ENCODE measurements around the gene HNRNPA0. TPM values are rescaled to one million over a fixed set of nuclear protein-coding genes. Genes with fewer than 3 reads are reported as not detected.

Gene HNRNPA0
- total RNA-seq, 4 donors from 2014 or later = 6.0 to 10.8 (median 9.0) TPM

DNA sequence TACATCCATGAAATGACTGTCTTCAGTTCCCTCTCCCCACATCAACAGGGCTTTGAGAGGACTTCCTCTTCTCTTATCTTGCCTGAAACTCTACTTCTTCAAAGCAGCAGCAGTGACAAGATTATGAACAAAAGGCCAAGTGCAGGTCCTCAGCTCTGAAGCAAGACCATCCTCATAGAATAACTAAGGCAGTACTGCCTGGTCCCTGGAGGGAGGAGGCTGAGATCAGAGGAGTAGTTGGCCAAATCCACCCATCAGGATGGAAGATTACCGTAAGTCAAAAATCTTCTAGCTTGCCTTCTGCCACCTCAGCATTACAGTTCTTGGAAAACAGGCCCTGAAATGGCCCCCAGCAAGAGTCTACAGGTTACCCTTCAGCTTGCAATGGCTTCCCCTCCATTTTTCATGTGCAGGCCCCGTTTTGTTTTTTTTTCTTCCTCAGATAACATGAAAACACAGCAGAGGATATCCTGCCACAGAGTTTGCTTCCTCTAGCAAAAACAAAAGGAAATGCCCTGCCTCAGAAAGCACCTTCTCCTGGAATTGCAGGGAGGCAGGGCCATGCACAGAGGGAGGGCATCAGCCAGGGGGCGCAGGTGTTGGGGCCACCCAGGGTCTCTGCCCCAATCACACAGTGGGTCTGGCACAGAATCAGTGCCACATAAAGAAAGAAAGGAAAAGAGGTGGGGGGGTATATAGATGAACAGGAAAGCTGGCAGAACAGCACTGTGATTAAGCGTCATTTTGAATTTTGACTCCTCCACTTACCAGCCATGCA lies 58.3 kb downstream of the HNRNPA0 start:
- WGBS, 2 donors (ENCODE audit: low coverage in 1 of 2) = 84 to 87% methylated on average over 3 to 4 of the region's 4 CpGs
- H3K36me3 ChIP-seq = no peaks in the 10 kb centered on the region
- H3K4me3 ChIP-seq = no peak overlapping the region
- no peaks in the 10 kb centered on the region for H3K9me3 ChIP-seq
- TF ChIP-seq EP300 (IDR thresholded peaks at IDR 0.05; ENCODE audit: low read depth) (no peak), POLR2A (IDR thresholded peaks at IDR 0.05) (no peak), POLR2AphosphoS5 (IDR thresholded peaks at IDR 0.05) (no peak)
- TF ChIP-seq, protein P1, sequence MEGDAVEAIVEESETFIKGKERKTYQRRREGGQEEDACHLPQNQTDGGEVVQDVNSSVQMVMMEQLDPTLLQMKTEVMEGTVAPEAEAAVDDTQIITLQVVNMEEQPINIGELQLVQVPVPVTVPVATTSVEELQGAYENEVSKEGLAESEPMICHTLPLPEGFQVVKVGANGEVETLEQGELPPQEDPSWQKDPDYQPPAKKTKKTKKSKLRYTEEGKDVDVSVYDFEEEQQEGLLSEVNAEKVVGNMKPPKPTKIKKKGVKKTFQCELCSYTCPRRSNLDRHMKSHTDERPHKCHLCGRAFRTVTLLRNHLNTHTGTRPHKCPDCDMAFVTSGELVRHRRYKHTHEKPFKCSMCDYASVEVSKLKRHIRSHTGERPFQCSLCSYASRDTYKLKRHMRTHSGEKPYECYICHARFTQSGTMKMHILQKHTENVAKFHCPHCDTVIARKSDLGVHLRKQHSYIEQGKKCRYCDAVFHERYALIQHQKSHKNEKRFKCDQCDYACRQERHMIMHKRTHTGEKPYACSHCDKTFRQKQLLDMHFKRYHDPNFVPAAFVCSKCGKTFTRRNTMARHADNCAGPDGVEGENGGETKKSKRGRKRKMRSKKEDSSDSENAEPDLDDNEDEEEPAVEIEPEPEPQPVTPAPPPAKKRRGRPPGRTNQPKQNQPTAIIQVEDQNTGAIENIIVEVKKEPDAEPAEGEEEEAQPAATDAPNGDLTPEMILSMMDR (IDR thresholded peaks at IDR 0.05) = no peak
- DNase-seq = no peak
- peak overlapping the region in 2 of 4 donors; percentile 7 to 33 for H3K27ac ChIP-seq
- in situ Hi-C loops (cut with MboI; ENCODE audit: low pct_ligation_motif_present in 1 of 4, low pct_unique_long_range_greater_than_20kb in 1 of 4, low sequenced_read_pairs in 3 of 4) = no loop called here
- intact Hi-C loops (cut with DNase I; ENCODE audit: low total_unique reads) = no loop called here
- H3K27me3 ChIP-seq = no peaks in the 10 kb centered on the region
- peaks cover 0 to 6% (median 0%) of the 10 kb centered on the region in 4 donors for H3K4me1 ChIP-seq

Other genes starting within 250 kb of the HNRNPA0 start
- 1 to 10 TPM in 3 of 4 donors, under 1 TPM in 1; 0.75 to 4.4 (median 2.6) TPM for gene KLHL3, start 18.3 kb downstream of the HNRNPA0 start, total RNA-seq
- gene MYOT, start 113.5 kb upstream of the HNRNPA0 start, total RNA-seq = 1 to 10 TPM in 3 of 4 donors, not detected in 1; 2.9 to 7.1 (median 5.9) TPM
- gene PKD2L2, start 135.1 kb upstream of the HNRNPA0 start, total RNA-seq = not detected

Data from transverse colon (tissue), 4 donors.